ENCODE measurements around the gene ULBP3. TPM values are rescaled to one million over a fixed set of nuclear protein-coding genes. Genes with fewer than 3 reads are reported as not detected.

Gene ULBP3
- total and polyA plus RNA-seq, 2 of the 4 experiments (the other 2 are of a cell fraction) = 11.1 to 35.1 TPM

DNA sequence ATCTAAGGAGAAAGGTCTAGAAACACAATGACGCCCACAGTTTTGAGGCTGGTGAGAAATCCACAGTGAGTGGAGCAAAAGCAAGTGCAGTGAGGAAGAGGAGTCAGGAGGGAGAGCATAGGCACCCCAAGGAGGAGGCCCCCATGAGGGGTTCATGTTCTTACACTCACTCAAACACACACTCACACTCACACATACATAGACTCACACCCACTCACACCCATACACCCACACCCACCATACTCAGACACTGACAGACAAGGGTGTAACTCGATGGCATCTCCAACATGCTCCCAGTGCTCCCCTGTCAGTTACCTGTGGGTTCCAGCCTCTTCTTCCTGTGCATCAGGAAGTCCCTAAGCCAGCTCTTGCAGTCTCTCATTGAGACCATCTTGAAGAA is 3.8 kb downstream of the ULBP3 start:
- no peaks in the 10 kb centered on the region for H4K20me1 ChIP-seq (ENCODE audit: insufficient read depth, low read length)
- no peak overlapping the region for H3K18ac ChIP-seq (ENCODE audit: low read depth, low read length)
- H3K4me1 ChIP-seq (ENCODE audit: control insufficient read depth, insufficient read depth, low read length) = peaks cover 4% of the 10 kb centered on the region; the same call in 1 of the 2 replicates
- H4K5ac ChIP-seq (ENCODE audit: low read depth, low read length) = no peak overlapping the region
- H2BK15ac ChIP-seq (ENCODE audit: low read depth, low read length) = no peak overlapping the region
- in situ Hi-C loops (cut with MboI; ENCODE audit: low sequenced_read_pairs) (no loop called here), dilution Hi-C loops (cut with HindIII; ENCODE audit: low sequenced_read_pairs, unreplicated experiment) (no loop called here), intact Hi-C loops (cut with micrococcal nuclease) (no loop called here)
- H2BK20ac ChIP-seq (ENCODE audit: low read depth, low read length) = no peak overlapping the region
- WGBS, 2 experiments (ENCODE audit: extremely low coverage in 2 of 2, insufficient read length in 1 of 2) = no CpG with 5 or more reads among the region's 2 CpGs
- BruUV-seq (replicated peaks) = no TSS peak
- H2AK5ac ChIP-seq (ENCODE audit: low read depth, low read length) = no peak overlapping the region
- no peak overlapping the region for H3K4ac ChIP-seq (ENCODE audit: low read depth, low read length)
- H3K36me3 ChIP-seq (ENCODE audit: control insufficient read depth, insufficient read depth, low read length) = peaks cover 11% of the 10 kb centered on the region
- POLR2A ChIA-PET (ENCODE audit: unreplicated experiment) = no interaction called here
- no peaks in the 10 kb centered on the region for H3K9me3 ChIP-seq (ENCODE audit: control insufficient read depth, insufficient read depth, low read length)
- H3K23ac ChIP-seq (ENCODE audit: low read depth, low read length) = no peak overlapping the region
- H3K4me3 ChIP-seq (ENCODE audit: insufficient read depth, low read depth, low read length) = no peak overlapping the region
- H2AFZ ChIP-seq (replicated peaks; ENCODE audit: low read length, poor library complexity) = no peak overlapping the region
- no peak overlapping the region for H3K14ac ChIP-seq (replicated peaks; ENCODE audit: low read depth, low read length)
- H2BK120ac ChIP-seq (ENCODE audit: low read depth, low read length) = no peak overlapping the region
- peaks cover 16% of the 10 kb centered on the region for H3K9me1 ChIP-seq (ENCODE audit: insufficient read depth, low read length)
- peaks cover 7 to 14% of the 10 kb centered on the region in 2 experiments; a peak in 3 of 4 replicates for H3K79me1 ChIP-seq (ENCODE audit: low read depth in 1 of 2, low read length in 2 of 2)
- no peak overlapping the region for H4K8ac ChIP-seq (ENCODE audit: low read depth in 2 of 2, low read length in 2 of 2)
- CTCF ChIA-PET = no interaction called here
- H2BK5ac ChIP-seq (ENCODE audit: low read depth, low read length, poor library complexity, severe bottlenecking) = no peak overlapping the region
- H3K27me3 ChIP-seq (ENCODE audit: control insufficient read depth, insufficient read depth, low read length) = no peaks in the 10 kb centered on the region
- no peak overlapping the region for H4K91ac ChIP-seq (ENCODE audit: insufficient read depth, low read depth, low read length)
- H3K56ac ChIP-seq (ENCODE audit: extremely low read depth, insufficient read depth, low read length) = no peak overlapping the region
- H2AK9ac ChIP-seq (replicated peaks; ENCODE audit: low read depth, low read length, poor library complexity) = no peak overlapping the region
- DNase-seq (no peak), ATAC-seq (ENCODE audit: low read depth) (no peak)
- H3K4me2 ChIP-seq (ENCODE audit: low read depth, low read length) = no peak overlapping the region
- no peak overlapping the region for H3K9ac ChIP-seq (ENCODE audit: low read depth, low read length)
- TF ChIP-seq SMC3 (IDR thresholded peaks at IDR 0.05; ENCODE audit: low read depth, low read length) (no peak), RFX5 (IDR thresholded peaks at IDR 0.05; ENCODE audit: low read depth, low read length) (no peak), CHD1 (IDR thresholded peaks at IDR 0.05; ENCODE audit: low read depth, low read length) (no peak), RAD21 (IDR thresholded peaks at IDR 0.05; ENCODE audit: low read length) (no peak), POLR2A (IDR thresholded peaks at IDR 0.05; ENCODE audit: low read depth, low read length) (no peak), RCOR1 (IDR thresholded peaks at IDR 0.05; ENCODE audit: insufficient replicate concordance, low read length) (no peak), CEBPB (IDR thresholded peaks at IDR 0.05; ENCODE audit: low read depth, low read length) (no peak), MAZ (IDR thresholded peaks at IDR 0.05; ENCODE audit: borderline replicate concordance, low read depth, low read length) (no peak), MAFK (IDR thresholded peaks at IDR 0.05; ENCODE audit: low read depth, low read length) (no peak), MXI1 (IDR thresholded peaks at IDR 0.05; ENCODE audit: borderline replicate concordance, low read depth, low read length) (no peak), NFE2L2 (IDR thresholded peaks at IDR 0.05; ENCODE audit: low read depth, low read length) (no peak), FOS (IDR thresholded peaks at IDR 0.05; ENCODE audit: low read depth, low read length) (no peak), BHLHE40 (IDR thresholded peaks at IDR 0.05; ENCODE audit: low read depth, low read length) (no peak)
- TF ChIP-seq, protein P1, sequence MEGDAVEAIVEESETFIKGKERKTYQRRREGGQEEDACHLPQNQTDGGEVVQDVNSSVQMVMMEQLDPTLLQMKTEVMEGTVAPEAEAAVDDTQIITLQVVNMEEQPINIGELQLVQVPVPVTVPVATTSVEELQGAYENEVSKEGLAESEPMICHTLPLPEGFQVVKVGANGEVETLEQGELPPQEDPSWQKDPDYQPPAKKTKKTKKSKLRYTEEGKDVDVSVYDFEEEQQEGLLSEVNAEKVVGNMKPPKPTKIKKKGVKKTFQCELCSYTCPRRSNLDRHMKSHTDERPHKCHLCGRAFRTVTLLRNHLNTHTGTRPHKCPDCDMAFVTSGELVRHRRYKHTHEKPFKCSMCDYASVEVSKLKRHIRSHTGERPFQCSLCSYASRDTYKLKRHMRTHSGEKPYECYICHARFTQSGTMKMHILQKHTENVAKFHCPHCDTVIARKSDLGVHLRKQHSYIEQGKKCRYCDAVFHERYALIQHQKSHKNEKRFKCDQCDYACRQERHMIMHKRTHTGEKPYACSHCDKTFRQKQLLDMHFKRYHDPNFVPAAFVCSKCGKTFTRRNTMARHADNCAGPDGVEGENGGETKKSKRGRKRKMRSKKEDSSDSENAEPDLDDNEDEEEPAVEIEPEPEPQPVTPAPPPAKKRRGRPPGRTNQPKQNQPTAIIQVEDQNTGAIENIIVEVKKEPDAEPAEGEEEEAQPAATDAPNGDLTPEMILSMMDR (conservative IDR thresholded peaks at IDR 0.05; ENCODE audit: low read depth, low read length) = no peak
- TF ChIP-seq, protein P2, sequence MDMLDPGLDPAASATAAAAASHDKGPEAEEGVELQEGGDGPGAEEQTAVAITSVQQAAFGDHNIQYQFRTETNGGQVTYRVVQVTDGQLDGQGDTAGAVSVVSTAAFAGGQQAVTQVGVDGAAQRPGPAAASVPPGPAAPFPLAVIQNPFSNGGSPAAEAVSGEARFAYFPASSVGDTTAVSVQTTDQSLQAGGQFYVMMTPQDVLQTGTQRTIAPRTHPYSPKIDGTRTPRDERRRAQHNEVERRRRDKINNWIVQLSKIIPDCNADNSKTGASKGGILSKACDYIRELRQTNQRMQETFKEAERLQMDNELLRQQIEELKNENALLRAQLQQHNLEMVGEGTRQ (IDR thresholded peaks at IDR 0.05; ENCODE audit: low read depth, low read length) = no peak
- TF ChIP-seq, protein P3, sequence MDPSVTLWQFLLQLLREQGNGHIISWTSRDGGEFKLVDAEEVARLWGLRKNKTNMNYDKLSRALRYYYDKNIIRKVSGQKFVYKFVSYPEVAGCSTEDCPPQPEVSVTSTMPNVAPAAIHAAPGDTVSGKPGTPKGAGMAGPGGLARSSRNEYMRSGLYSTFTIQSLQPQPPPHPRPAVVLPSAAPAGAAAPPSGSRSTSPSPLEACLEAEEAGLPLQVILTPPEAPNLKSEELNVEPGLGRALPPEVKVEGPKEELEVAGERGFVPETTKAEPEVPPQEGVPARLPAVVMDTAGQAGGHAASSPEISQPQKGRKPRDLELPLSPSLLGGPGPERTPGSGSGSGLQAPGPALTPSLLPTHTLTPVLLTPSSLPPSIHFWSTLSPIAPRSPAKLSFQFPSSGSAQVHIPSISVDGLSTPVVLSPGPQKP (IDR thresholded peaks at IDR 0.05; ENCODE audit: borderline replicate concordance, low read depth, low read length) = no peak
- no peak overlapping the region for H3K27ac ChIP-seq (ENCODE audit: insufficient read depth, low read length)
